Ovary (tissue), 3 donors: ENCODE data around the gene SLC9A9.

ENCODE experiments used
- EP300 ChIP-seq: sonication (generic); formaldehyde crosslinking; IDR thresholded peaks from one replicate; pipeline ENCODE4 v1.6.1; 2017; ENCODE audit warnings: antibody characterized with exemption
- POLR2A ChIP-seq: fragments of 450-650 bp; IDR thresholded peaks from one replicate; pipeline ENCODE4 v1.6.1; 2017; ENCODE audit warnings: antibody characterized with exemption, mild to moderate bottlenecking, moderate library complexity
- TF ChIP-seq, protein P1 (sequence below), 3 donors: fragments of 450-650 bp in 2 of 3; fragments of 200-600 bp in 1 of 3; IDR thresholded peaks; one replicate each; pipeline versions ENCODE4 v1.5.1 to v1.8.0; 2016 to 2022; ENCODE audit warnings: antibody characterized with exemption in 3 of 3, mild to moderate bottlenecking in 1 of 3
- donor health status: DM: no; HTN: no; CAD: no.

DNA sequence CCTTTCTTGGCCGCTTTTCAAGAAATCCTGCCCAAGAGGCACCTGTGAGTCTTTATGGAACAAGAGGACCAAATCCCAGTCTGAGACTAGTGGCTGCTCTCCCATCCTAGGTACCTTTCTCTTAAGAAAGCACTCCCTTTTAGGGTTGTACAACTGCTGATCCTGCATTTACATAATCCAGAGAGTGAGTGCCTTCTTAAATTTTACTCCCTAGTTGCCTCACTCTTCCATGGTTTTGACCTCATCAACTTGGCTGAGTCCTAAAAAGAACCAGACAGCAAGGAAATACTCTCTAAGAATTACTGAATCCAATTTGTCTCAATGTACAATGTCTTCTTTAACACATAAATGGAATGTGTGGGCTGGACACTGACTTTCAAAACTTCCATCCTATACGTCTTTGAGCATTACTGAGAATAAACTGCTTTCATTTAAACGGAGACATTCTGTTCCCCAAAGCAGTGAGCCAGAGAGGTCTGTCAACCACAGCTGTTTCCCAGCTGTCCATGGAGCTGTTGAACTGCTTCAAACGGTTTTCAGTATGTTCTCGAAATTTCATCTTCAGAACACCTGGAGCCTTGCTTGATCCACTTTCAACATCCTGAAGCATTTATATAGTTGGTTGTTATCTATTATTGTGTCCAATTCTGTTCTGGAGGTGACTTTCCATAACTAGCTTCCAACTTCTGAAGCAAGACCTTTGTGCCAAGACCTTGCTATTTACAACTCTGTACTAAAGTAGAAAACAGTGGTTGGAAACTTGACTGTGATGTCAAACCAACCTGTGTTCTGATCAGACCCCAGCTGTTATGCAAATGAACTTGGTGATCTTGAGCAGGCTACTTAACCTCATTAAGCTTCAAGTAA is 179.1 kb downstream of the SLC9A9 start:
- TF ChIP-seq, protein P1, sequence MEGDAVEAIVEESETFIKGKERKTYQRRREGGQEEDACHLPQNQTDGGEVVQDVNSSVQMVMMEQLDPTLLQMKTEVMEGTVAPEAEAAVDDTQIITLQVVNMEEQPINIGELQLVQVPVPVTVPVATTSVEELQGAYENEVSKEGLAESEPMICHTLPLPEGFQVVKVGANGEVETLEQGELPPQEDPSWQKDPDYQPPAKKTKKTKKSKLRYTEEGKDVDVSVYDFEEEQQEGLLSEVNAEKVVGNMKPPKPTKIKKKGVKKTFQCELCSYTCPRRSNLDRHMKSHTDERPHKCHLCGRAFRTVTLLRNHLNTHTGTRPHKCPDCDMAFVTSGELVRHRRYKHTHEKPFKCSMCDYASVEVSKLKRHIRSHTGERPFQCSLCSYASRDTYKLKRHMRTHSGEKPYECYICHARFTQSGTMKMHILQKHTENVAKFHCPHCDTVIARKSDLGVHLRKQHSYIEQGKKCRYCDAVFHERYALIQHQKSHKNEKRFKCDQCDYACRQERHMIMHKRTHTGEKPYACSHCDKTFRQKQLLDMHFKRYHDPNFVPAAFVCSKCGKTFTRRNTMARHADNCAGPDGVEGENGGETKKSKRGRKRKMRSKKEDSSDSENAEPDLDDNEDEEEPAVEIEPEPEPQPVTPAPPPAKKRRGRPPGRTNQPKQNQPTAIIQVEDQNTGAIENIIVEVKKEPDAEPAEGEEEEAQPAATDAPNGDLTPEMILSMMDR (IDR thresholded peaks at IDR 0.05) = no peak
- TF ChIP-seq POLR2A (no peak), EP300 (no peak)
